GM12878 (cell line): ENCODE results near the gene AFMID. TPM values are rescaled to one million over a fixed set of nuclear protein-coding genes. Genes with fewer than 3 reads are reported as not detected.

Experiments used
- polyA plus RNA-seq, 11 experiments: library from polyadenylated mRNA; depleted of rRNA in 4 of 11; unstranded in 6 of 11; stranded (reverse) in 5 of 11; fragments of >200 nt; fragmentation: Nextera tagmentation in 4 of 11; fragmentation: Illumina TruSeq in 1 of 11; extraction: Ambion mirVana in 4 of 11; extraction: Trizol in 1 of 11; gene quantifications; 1 replicate in 1 of 11; 2 replicates in 10 of 11; pipeline versions ENCODE4 v1.2.1 to v1.2.3, GENCODE V29; 2011 to 2016; ENCODE audit warnings: inconsistent platforms in 2 of 11, missing spikeins in 2 of 11, low read depth in 1 of 11
- small RNA-seq: library from RNA; depleted of rRNA; stranded (forward); fragments of <200 nt; gene quantifications from one replicate; pipeline ENCODE3, GENCODE V24; 2014
- total RNA-seq, 4 experiments: library from RNA; depleted of rRNA in 3 of 4; stranded (reverse); fragments of >200 nt in 3 of 4; fragmentation: Illumina TruSeq in 1 of 4; extraction: Trizol in 1 of 4; gene quantifications; 2 replicates each; pipeline versions ENCODE4 v1.2.1 to v1.2.3, GENCODE V29; 2013 to 2021

AFMID gene
- total and polyA plus RNA-seq, 10 of the 15 experiments (the other 5 are each of a cell fraction or from before 2014, with no cell fraction given) = 36.1 to 98.8 (median 51.6) TPM

Small RNA genes within 50 kb of the gene (small RNA-seq; reads per million reads assigned to genes)
- gene AC087645.1 = not detected

Other genes with a start within 250 kb of the AFMID start
Only the 7 nearest of the 10 such genes appear.
- gene TMC6, start 58.6 kb upstream of the AFMID start, total RNA-seq (2014; rRNA removed) = 104 and 117 TPM in 2 replicates
- 34.2 and 39.1 TPM in 2 replicates for gene TMC6, start 58.6 kb upstream of the AFMID start, total RNA-seq (2014; rRNA removed; fragmentation: Illumina TruSeq; extraction: Trizol)
- gene TMC6, start 58.6 kb upstream of the AFMID start, total RNA-seq (2021) = 206 and 232 TPM in 2 replicates
- 25.6 and 38.0 TPM in 2 replicates for gene TMC6, start 58.6 kb upstream of the AFMID start, polyA plus RNA-seq (2011; rRNA removed)
- gene TMC6, start 58.6 kb upstream of the AFMID start, polyA plus RNA-seq (2014; fragmentation: Illumina TruSeq; extraction: Trizol) = 2.0 and 20.0 TPM in 2 replicates
- gene TMC6, start 58.6 kb upstream of the AFMID start, polyA plus RNA-seq (2014; fragmentation: Nextera tagmentation; extraction: Ambion mirVana) = 10 to 100 TPM in 1 of 2 experiments, 1 to 10 TPM in 1; 1.9 to 11.5 TPM
- gene TMC6, start 58.6 kb upstream of the AFMID start, polyA plus RNA-seq (2014; rRNA removed) = 136 and 153 TPM in 2 replicates
- gene TMC6, start 58.6 kb upstream of the AFMID start, polyA plus RNA-seq (2016; fragmentation: Nextera tagmentation; extraction: Ambion mirVana) = 10 to 100 TPM; 82.0 to 94.4 TPM
- gene TMC8, start 56.6 kb upstream of the AFMID start, total RNA-seq (2014; rRNA removed) = 40.9 and 41.9 TPM in 2 replicates
- 22.2 and 25.4 TPM in 2 replicates for gene TMC8, start 56.6 kb upstream of the AFMID start, total RNA-seq (2014; rRNA removed; fragmentation: Illumina TruSeq; extraction: Trizol)
- gene TMC8, start 56.6 kb upstream of the AFMID start, total RNA-seq (2021) = 120 and 128 TPM in 2 replicates
- gene TMC8, start 56.6 kb upstream of the AFMID start, polyA plus RNA-seq (2011; rRNA removed) = 19.5 and 36.5 TPM in 2 replicates
- gene TMC8, start 56.6 kb upstream of the AFMID start, polyA plus RNA-seq (2014; fragmentation: Illumina TruSeq; extraction: Trizol) = 16.7 and 45.9 TPM in 2 replicates
- gene TMC8, start 56.6 kb upstream of the AFMID start, polyA plus RNA-seq (2014; fragmentation: Nextera tagmentation; extraction: Ambion mirVana) = 1 to 10 TPM; 2.7 to 8.4 TPM
- 118 and 129 TPM in 2 replicates for gene TMC8, start 56.6 kb upstream of the AFMID start, polyA plus RNA-seq (2014; rRNA removed)
- 10 to 100 TPM; 38.2 to 48.1 TPM for gene TMC8, start 56.6 kb upstream of the AFMID start, polyA plus RNA-seq (2016; fragmentation: Nextera tagmentation; extraction: Ambion mirVana)
- 2.1 and 5.9 TPM in 2 replicates for gene C17orf99, start 41.0 kb upstream of the AFMID start, total RNA-seq (2014; rRNA removed)
- gene C17orf99, start 41.0 kb upstream of the AFMID start, total RNA-seq (2014; rRNA removed; fragmentation: Illumina TruSeq; extraction: Trizol) = 1.6 and 1.9 TPM in 2 replicates
- 3.1 and 4.4 TPM in 2 replicates for gene C17orf99, start 41.0 kb upstream of the AFMID start, total RNA-seq (2021)
- gene C17orf99, start 41.0 kb upstream of the AFMID start, polyA plus RNA-seq (2011; rRNA removed) = 2.2 and 3.5 TPM in 2 replicates
- gene C17orf99, start 41.0 kb upstream of the AFMID start, polyA plus RNA-seq (2014; fragmentation: Illumina TruSeq; extraction: Trizol) = 0.22 and 1.4 TPM in 2 replicates
- under 1 TPM; 0.20 to 0.48 TPM for gene C17orf99, start 41.0 kb upstream of the AFMID start, polyA plus RNA-seq (2014; fragmentation: Nextera tagmentation; extraction: Ambion mirVana)
- 4.8 and 5.6 TPM in 2 replicates for gene C17orf99, start 41.0 kb upstream of the AFMID start, polyA plus RNA-seq (2014; rRNA removed)
- gene C17orf99, start 41.0 kb upstream of the AFMID start, polyA plus RNA-seq (2016; fragmentation: Nextera tagmentation; extraction: Ambion mirVana) = 1 to 10 TPM; 3.0 to 4.5 TPM
- gene SYNGR2, start 18.8 kb upstream of the AFMID start, total RNA-seq (2014; rRNA removed) = 189 and 212 TPM in 2 replicates
- gene SYNGR2, start 18.8 kb upstream of the AFMID start, total RNA-seq (2014; rRNA removed; fragmentation: Illumina TruSeq; extraction: Trizol) = 112 and 126 TPM in 2 replicates
- 291 and 310 TPM in 2 replicates for gene SYNGR2, start 18.8 kb upstream of the AFMID start, total RNA-seq (2021)
- gene SYNGR2, start 18.8 kb upstream of the AFMID start, polyA plus RNA-seq (2011; rRNA removed) = 134 and 329 TPM in 2 replicates
- 69.3 and 212 TPM in 2 replicates for gene SYNGR2, start 18.8 kb upstream of the AFMID start, polyA plus RNA-seq (2014; fragmentation: Illumina TruSeq; extraction: Trizol)
- gene SYNGR2, start 18.8 kb upstream of the AFMID start, polyA plus RNA-seq (2014; fragmentation: Nextera tagmentation; extraction: Ambion mirVana) = 10 to 100 TPM in 1 of 2 experiments, 1 to 10 TPM in 1; 4.4 to 28.8 TPM
- 310 and 312 TPM in 2 replicates for gene SYNGR2, start 18.8 kb upstream of the AFMID start, polyA plus RNA-seq (2014; rRNA removed)
- gene SYNGR2, start 18.8 kb upstream of the AFMID start, polyA plus RNA-seq (2016; fragmentation: Nextera tagmentation; extraction: Ambion mirVana) = 100 to 1,000 TPM; 491 to 529 TPM
- gene TK1, start 310 bp upstream of the AFMID start, total RNA-seq (2014; rRNA removed) = 93.2 and 102 TPM in 2 replicates
- 49.9 and 53.4 TPM in 2 replicates for gene TK1, start 310 bp upstream of the AFMID start, total RNA-seq (2014; rRNA removed; fragmentation: Illumina TruSeq; extraction: Trizol)
- 89.7 and 96.3 TPM in 2 replicates for gene TK1, start 310 bp upstream of the AFMID start, total RNA-seq (2021)
- 32.6 and 62.7 TPM in 2 replicates for gene TK1, start 310 bp upstream of the AFMID start, polyA plus RNA-seq (2011; rRNA removed)
- 27.4 and 55.2 TPM in 2 replicates for gene TK1, start 310 bp upstream of the AFMID start, polyA plus RNA-seq (2014; fragmentation: Illumina TruSeq; extraction: Trizol)
- 10 to 100 TPM in 1 of 2 experiments, 1 to 10 TPM in 1; 4.6 to 13.0 TPM for gene TK1, start 310 bp upstream of the AFMID start, polyA plus RNA-seq (2014; fragmentation: Nextera tagmentation; extraction: Ambion mirVana)
- 127 and 128 TPM in 2 replicates for gene TK1, start 310 bp upstream of the AFMID start, polyA plus RNA-seq (2014; rRNA removed)
- 100 to 1,000 TPM; 168 to 175 TPM for gene TK1, start 310 bp upstream of the AFMID start, polyA plus RNA-seq (2016; fragmentation: Nextera tagmentation; extraction: Ambion mirVana)
- gene BIRC5, start 26.9 kb downstream of the AFMID start, total RNA-seq (2014; rRNA removed) = 104 and 105 TPM in 2 replicates
- 64.3 and 74.8 TPM in 2 replicates for gene BIRC5, start 26.9 kb downstream of the AFMID start, total RNA-seq (2014; rRNA removed; fragmentation: Illumina TruSeq; extraction: Trizol)
- gene BIRC5, start 26.9 kb downstream of the AFMID start, total RNA-seq (2021) = 73.8 and 76.9 TPM in 2 replicates
- gene BIRC5, start 26.9 kb downstream of the AFMID start, polyA plus RNA-seq (2011; rRNA removed) = 41.0 and 49.0 TPM in 2 replicates
- 31.4 and 51.7 TPM in 2 replicates for gene BIRC5, start 26.9 kb downstream of the AFMID start, polyA plus RNA-seq (2014; fragmentation: Illumina TruSeq; extraction: Trizol)
- 10 to 100 TPM; 89.2 to 92.4 TPM for gene BIRC5, start 26.9 kb downstream of the AFMID start, polyA plus RNA-seq (2014; fragmentation: Nextera tagmentation; extraction: Ambion mirVana)
- 115 and 119 TPM in 2 replicates for gene BIRC5, start 26.9 kb downstream of the AFMID start, polyA plus RNA-seq (2014; rRNA removed)
- 100 to 1,000 TPM; 163 to 175 TPM for gene BIRC5, start 26.9 kb downstream of the AFMID start, polyA plus RNA-seq (2016; fragmentation: Nextera tagmentation; extraction: Ambion mirVana)
- gene TMEM235, start 44.3 kb downstream of the AFMID start, total RNA-seq (2014; rRNA removed) = not detected in 2 replicates
- not detected in 2 replicates for gene TMEM235, start 44.3 kb downstream of the AFMID start, total RNA-seq (2014; rRNA removed; fragmentation: Illumina TruSeq; extraction: Trizol)
- gene TMEM235, start 44.3 kb downstream of the AFMID start, total RNA-seq (2021) = not detected in 2 replicates
- gene TMEM235, start 44.3 kb downstream of the AFMID start, polyA plus RNA-seq (2011; rRNA removed) = not detected in 2 replicates
- not detected in 2 replicates for gene TMEM235, start 44.3 kb downstream of the AFMID start, polyA plus RNA-seq (2014; fragmentation: Illumina TruSeq; extraction: Trizol)
- gene TMEM235, start 44.3 kb downstream of the AFMID start, polyA plus RNA-seq (2014; fragmentation: Nextera tagmentation; extraction: Ambion mirVana) = not detected
- not detected in 2 replicates for gene TMEM235, start 44.3 kb downstream of the AFMID start, polyA plus RNA-seq (2014; rRNA removed)
- not detected for gene TMEM235, start 44.3 kb downstream of the AFMID start, polyA plus RNA-seq (2016; fragmentation: Nextera tagmentation; extraction: Ambion mirVana)